HCT116 (cell line): Measurements from ENCODE around the gene TULP3. TPM values are rescaled to one million over a fixed set of nuclear protein-coding genes. Genes with fewer than 3 reads are reported as not detected.

Experiments used
- ATAC-seq: fragments of 200-7000 bp; cut with Tn5 transposase; 2 replicates; pipeline ENCODE4 v1.9.1; 2020; ENCODE audit warnings: mild to moderate bottlenecking, moderate library complexity
- BruUV-seq: library from RNA; stranded (reverse); fragments of 400-500 nt; replicated peaks from 2 replicates; lab custom pipeline; 2021; lab: Mats Ljungman, UMichigan
- CTCF ChIA-PET: fragments of 300-600 bp; sonication (Branson Sonifier 250); formaldehyde crosslinking; loops from one replicate; lab custom pipeline; 2021; ENCODE audit warnings: antibody characterized with exemption; lab: Charles Lee
- POLR2A ChIA-PET: fragments of 300-600, 350-600 bp; sonication (Branson Sonifier 250); formaldehyde crosslinking; loops from one replicate; lab custom pipeline; 2021; ENCODE audit warnings: antibody characterized with exemption; lab: Charles Lee
- RAD21 ChIA-PET, 2 experiments: fragments of 300-600 bp; sonication (Branson Sonifier 250); formaldehyde crosslinking; loops; one replicate each; lab custom pipeline; 2023; ENCODE audit warnings: low total read pairs in 2 of 2; ENCODE audit not compliant: uncharacterized antibody in 2 of 2, unreplicated experiment in 2 of 2, low non-redundant PET in 1 of 2; lab: Charles Lee
- DNase-seq: peaks from one replicate; pipeline ENCODE4 v3.0.0-alpha.2; 2010; ENCODE audit warnings: low read depth, low spot score
- H2AFZ ChIP-seq: fragments of 200-600 bp; shearing (Covaris generic), sonication (generic); 2 replicates; pipeline ENCODE4 v1.6.1; 2017; ENCODE audit warnings: low read depth, mixed run types, mixed read lengths, antibody characterized with exemption, low read length; ENCODE audit not compliant: poor library complexity, severe bottlenecking
- H3K27ac ChIP-seq: 2 replicates; pipeline ENCODE4 v1.5.1; 2012; ENCODE audit warnings: low read depth, low read length
- H3K27me3 ChIP-seq: fragments of 200-600 bp; sonication (generic); 2 replicates; pipeline ENCODE4 v1.6.1; 2016; ENCODE audit warnings: mixed run types, low read length, mixed read lengths; ENCODE audit not compliant: insufficient read depth
- H3K36me3 ChIP-seq, 2 experiments: fragments of 200-500 bp in 1 of 2; fragments of 200-600 bp in 1 of 2; sonication (Bioruptor generic) in 1 of 2; sonication (generic) in 1 of 2; 2 replicates each; pipeline versions ENCODE4 v1.5.1 to v1.6.1; 2014 to 2016; ENCODE audit warnings: low read length in 2 of 2, inconsistent platforms in 1 of 2, mixed read lengths in 1 of 2, mixed run types in 1 of 2; ENCODE audit not compliant: insufficient read depth in 2 of 2, control insufficient read depth in 1 of 2
- H3K4me1 ChIP-seq, 2 experiments: fragments of 200-600 bp in 1 of 2; sonication (generic) in 1 of 2; 2 replicates each; pipeline versions ENCODE4 v1.5.1 to v1.6.1; 2012 to 2017; ENCODE audit warnings: low read length in 2 of 2, inconsistent platforms in 1 of 2, mild to moderate bottlenecking in 1 of 2, mixed read lengths in 1 of 2, mixed run types in 1 of 2, moderate library complexity in 1 of 2; ENCODE audit not compliant: insufficient read depth in 2 of 2, control insufficient read depth in 1 of 2
- H3K4me2 ChIP-seq: fragments of 200-600 bp; sonication (generic); 2 replicates; pipeline ENCODE4 v1.6.1; 2017; ENCODE audit warnings: mixed run types, low read length, mixed read lengths
- H3K4me3 ChIP-seq, 2 experiments: fragments of 200-600 bp in 1 of 2; sonication (generic) in 1 of 2; replicated peaks in 1 of 2; 2 replicates each; pipeline ENCODE4 v1.5.1; 2011 to 2016; ENCODE audit warnings: low read length in 2 of 2, control low read depth in 1 of 2, low read depth in 1 of 2, mild to moderate bottlenecking in 1 of 2, mixed read lengths in 1 of 2, mixed run types in 1 of 2
- H3K79me2 ChIP-seq: fragments of 200-600 bp; sonication (generic); 2 replicates; pipeline ENCODE4 v1.6.1; 2017; ENCODE audit warnings: mild to moderate bottlenecking, mixed run types, low read length, moderate library complexity, mixed read lengths; ENCODE audit not compliant: insufficient read depth
- H3K9ac ChIP-seq: fragments of 200-600 bp; sonication (generic); 2 replicates; pipeline ENCODE4 v1.6.1; 2016; ENCODE audit warnings: low read length, mixed read lengths
- H3K9me2 ChIP-seq: fragments of 200-600 bp; sonication (generic), shearing (Covaris generic); 2 replicates; pipeline ENCODE4 v1.6.1; 2017; ENCODE audit warnings: mixed run types, mild to moderate bottlenecking, moderate library complexity; ENCODE audit not compliant: insufficient read depth
- H3K9me3 ChIP-seq, 2 experiments: fragments of 200-500 bp in 1 of 2; fragments of 200-600 bp in 1 of 2; sonication (Bioruptor generic) in 1 of 2; sonication (generic) in 1 of 2; 2 replicates each; pipeline ENCODE4 v1.6.1; 2014 to 2017; ENCODE audit warnings: low read length in 2 of 2, mixed read lengths in 2 of 2, inconsistent platforms in 1 of 2, low read depth in 1 of 2, mild to moderate bottlenecking in 1 of 2, mixed run types in 1 of 2, moderate library complexity in 1 of 2; ENCODE audit not compliant: control insufficient read depth in 1 of 2, insufficient read depth in 1 of 2
- H4K20me1 ChIP-seq: fragments of 200-600 bp; sonication (generic), shearing (Covaris generic); 2 replicates; pipeline ENCODE4 v1.6.1; 2017; ENCODE audit warnings: mixed run types, mild to moderate bottlenecking, moderate library complexity; ENCODE audit not compliant: insufficient read depth
- ELF1 ChIP-seq: IDR thresholded peaks from 2 replicates; pipeline ENCODE4 v1.6.1; 2012; ENCODE audit warnings: low read depth, borderline replicate concordance
- POLR2AphosphoS5 ChIP-seq: IDR thresholded peaks from 2 replicates; pipeline ENCODE4 v1.6.1; 2011; ENCODE audit warnings: mild to moderate bottlenecking, low read depth, low read length, moderate library complexity
- RAD21 ChIP-seq: IDR thresholded peaks from 2 replicates; pipeline ENCODE4 v1.6.1; 2012; ENCODE audit warnings: low read depth, mild to moderate bottlenecking
- SIN3A ChIP-seq: IDR thresholded peaks from 2 replicates; pipeline ENCODE4 v1.6.1; 2012; ENCODE audit warnings: low read depth
- SRF ChIP-seq: IDR thresholded peaks from 2 replicates; pipeline ENCODE4 v1.6.1; 2012; ENCODE audit warnings: low read depth
- TCF7L2 ChIP-seq: IDR thresholded peaks from 2 replicates; pipeline ENCODE4 v1.7.0; 2011; ENCODE audit warnings: borderline replicate concordance, inconsistent platforms; ENCODE audit not compliant: insufficient read depth, insufficient read length; ENCODE audit errors: extremely low read depth
- ZNF274 ChIP-seq: fragments of 200-500 bp; sonication (Bioruptor generic); IDR thresholded peaks from 2 replicates; pipeline ENCODE4 v1.6.1; 2014; ENCODE audit warnings: mild to moderate bottlenecking, low read depth, low read length, inconsistent platforms
- intact Hi-C: fragments of 100-400 bp; cut with micrococcal nuclease; formaldehyde crosslinking; loops from 2 replicates; pipeline ENCODE4 v1.10.0; 2022
- total RNA-seq: library from RNA; stranded (reverse); gene quantifications from one replicate; pipeline ENCODE4 v1.2.1, GENCODE V29; 2021; ENCODE audit not compliant: unreplicated experiment
- TF ChIP-seq, protein P1 (sequence below): IDR thresholded peaks from 2 replicates; pipeline ENCODE4 v1.6.1; 2012
- TF ChIP-seq, protein P2 (sequence below): IDR thresholded peaks from 2 replicates; pipeline ENCODE4 v1.6.1; 2012; ENCODE audit warnings: low read depth

The TULP3 gene
- total RNA-seq, 1 experiment from 2014 or later, result 21.3 TPM

- DNase-seq (no peak), ATAC-seq (no peak)
- no peak overlapping the region for H3K27ac ChIP-seq
- H3K4me2 ChIP-seq, result no peak overlapping the region
- H3K9me2 ChIP-seq, result no peaks in the 10 kb centered on the region
- TF ChIP-seq RAD21, result no peak
- TF ChIP-seq, protein P1, sequence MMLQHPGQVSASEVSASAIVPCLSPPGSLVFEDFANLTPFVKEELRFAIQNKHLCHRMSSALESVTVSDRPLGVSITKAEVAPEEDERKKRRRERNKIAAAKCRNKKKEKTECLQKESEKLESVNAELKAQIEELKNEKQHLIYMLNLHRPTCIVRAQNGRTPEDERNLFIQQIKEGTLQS, result no peak
- TF ChIP-seq POLR2AphosphoS5, result no peak
- TF ChIP-seq ZNF274, result no peak
- TF ChIP-seq SIN3A, result no peak
- TF ChIP-seq, protein P2, sequence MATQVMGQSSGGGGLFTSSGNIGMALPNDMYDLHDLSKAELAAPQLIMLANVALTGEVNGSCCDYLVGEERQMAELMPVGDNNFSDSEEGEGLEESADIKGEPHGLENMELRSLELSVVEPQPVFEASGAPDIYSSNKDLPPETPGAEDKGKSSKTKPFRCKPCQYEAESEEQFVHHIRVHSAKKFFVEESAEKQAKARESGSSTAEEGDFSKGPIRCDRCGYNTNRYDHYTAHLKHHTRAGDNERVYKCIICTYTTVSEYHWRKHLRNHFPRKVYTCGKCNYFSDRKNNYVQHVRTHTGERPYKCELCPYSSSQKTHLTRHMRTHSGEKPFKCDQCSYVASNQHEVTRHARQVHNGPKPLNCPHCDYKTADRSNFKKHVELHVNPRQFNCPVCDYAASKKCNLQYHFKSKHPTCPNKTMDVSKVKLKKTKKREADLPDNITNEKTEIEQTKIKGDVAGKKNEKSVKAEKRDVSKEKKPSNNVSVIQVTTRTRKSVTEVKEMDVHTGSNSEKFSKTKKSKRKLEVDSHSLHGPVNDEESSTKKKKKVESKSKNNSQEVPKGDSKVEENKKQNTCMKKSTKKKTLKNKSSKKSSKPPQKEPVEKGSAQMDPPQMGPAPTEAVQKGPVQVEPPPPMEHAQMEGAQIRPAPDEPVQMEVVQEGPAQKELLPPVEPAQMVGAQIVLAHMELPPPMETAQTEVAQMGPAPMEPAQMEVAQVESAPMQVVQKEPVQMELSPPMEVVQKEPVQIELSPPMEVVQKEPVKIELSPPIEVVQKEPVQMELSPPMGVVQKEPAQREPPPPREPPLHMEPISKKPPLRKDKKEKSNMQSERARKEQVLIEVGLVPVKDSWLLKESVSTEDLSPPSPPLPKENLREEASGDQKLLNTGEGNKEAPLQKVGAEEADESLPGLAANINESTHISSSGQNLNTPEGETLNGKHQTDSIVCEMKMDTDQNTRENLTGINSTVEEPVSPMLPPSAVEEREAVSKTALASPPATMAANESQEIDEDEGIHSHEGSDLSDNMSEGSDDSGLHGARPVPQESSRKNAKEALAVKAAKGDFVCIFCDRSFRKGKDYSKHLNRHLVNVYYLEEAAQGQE, result no peak
- no peak for TF ChIP-seq SRF
- no peak for TF ChIP-seq TCF7L2
- no peak for TF ChIP-seq ELF1
- no peaks in the 10 kb centered on the region for H4K20me1 ChIP-seq
- POLR2A ChIA-PET, result no interaction called here
- no peak overlapping the region for H3K9ac ChIP-seq
- CTCF ChIA-PET, result no interaction called here
- RAD21 ChIA-PET, result no interaction called here
- intact Hi-C loops, result no loop called here
- no peak overlapping the region for H3K4me3 ChIP-seq
- H3K79me2 ChIP-seq, result peaks cover 83% of the 10 kb centered on the region
- no peaks in the 10 kb centered on the region for H3K27me3 ChIP-seq
- peaks cover 9 to 19% of the 10 kb centered on the region in 2 experiments; a peak in 3 of 4 replicates for H3K4me1 ChIP-seq
- H3K9me3 ChIP-seq, result no peaks in the 10 kb centered on the region
- no TSS peak for BruUV-seq
- H2AFZ ChIP-seq, result no peak overlapping the region
- H3K36me3 ChIP-seq, result 0 out of 4 replicates have a peak, but pooled peaks cover 0 to 3% of the 10 kb centered on the region in 2 experiments
These were observed 73.1 kb downstream of the TULP3 start for GRCh38 chr12:2963760-2964292.
